Hematopoietic multipotent progenitor cell treated with erythropoietin and hydrocortisone succinate and interleukin-3 and kit ligand, for 4 days (in vitro differentiated cells): ENCODE results near the gene MFAP4.

Experiments
- DNase-seq: peaks from one replicate; pipeline ENCODE4 v3.0.0-alpha.2; 2015

MFAP4 gene

GRCh38 chr17:19386974-19387920, at the start of gene MFAP4:
Gene MFAP4, minus strand, starts transcription at chr17:19387190. Its CDS starts 35 bp downstream, at chr17:19387155.
- DNase-seq: peak; percentile 69

- no peak for DNase-seq
Measured at GRCh38 chr17:19433727-19434340, 46.8 kb upstream of the MFAP4 start.

GRCh38 chr17:19433255-19433654, 46.3 kb upstream of the MFAP4 start:
- DNase-seq: no peak

GRCh38 chr17:19431691-19432090, 44.7 kb upstream of the MFAP4 start:
- DNase-seq: no peak

- DNase-seq: no peak
Measured at GRCh38 chr17:19426631-19427030, 39.6 kb upstream of the MFAP4 start.

GRCh38 chr17:19424934-19425868, 38.2 kb upstream of the MFAP4 start:
- DNase-seq: no peak

GRCh38 chr17:19421926-19422325, 34.9 kb upstream of the MFAP4 start:
- DNase-seq: no peak

- no peak for DNase-seq
Measured at GRCh38 chr17:19421219-19421618, 34.2 kb upstream of the MFAP4 start.

- DNase-seq: peak; percentile 45
Measured at GRCh38 chr17:19418251-19418992, 31.4 kb upstream of the MFAP4 start.

- no peak for DNase-seq
Measured at GRCh38 chr17:19417611-19418010, 30.6 kb upstream of the MFAP4 start.

- DNase-seq: no peak
Measured at GRCh38 chr17:19415806-19416775, 29.1 kb upstream of the MFAP4 start.

- no peak for DNase-seq
Measured at GRCh38 chr17:19415311-19415710, 28.3 kb upstream of the MFAP4 start.

- no peak for DNase-seq
Measured at GRCh38 chr17:19414396-19415280, 27.6 kb upstream of the MFAP4 start.

GRCh38 chr17:19413761-19414160, 26.8 kb upstream of the MFAP4 start:
- no peak for DNase-seq

- DNase-seq: no peak
Measured at GRCh38 chr17:19412984-19413383, 26.0 kb upstream of the MFAP4 start.

- DNase-seq: no peak
Measured at GRCh38 chr17:19412510-19412909, 25.5 kb upstream of the MFAP4 start.

GRCh38 chr17:19411631-19412030, 24.6 kb upstream of the MFAP4 start:
- DNase-seq: no peak

- no peak for DNase-seq
Measured at GRCh38 chr17:19410875-19411620, 24.1 kb upstream of the MFAP4 start, which contains the start of gene RNF112. Gene RNF112, plus strand, starts transcription at chr17:19411232. Its CDS starts 177 bp downstream, at chr17:19411409.

- no peak for DNase-seq
Measured at GRCh38 chr17:19410091-19410490, 23.1 kb upstream of the MFAP4 start.
